A549 (cell line): Measurements from ENCODE around the gene PRCD. TPM values are rescaled to one million over a fixed set of nuclear protein-coding genes. Genes with fewer than 3 reads are reported as not detected.

Experiments used
- ATAC-seq, 2 experiments: fragments of 200-7000 bp in 1 of 2; fragments of >200 bp in 1 of 2; cut with Nextera tagmentation in 1 of 2; cut with Tn5 transposase in 1 of 2; 3 replicates each; pipeline versions ENCODE4 v1.8.0 to v1.9.1; 2018 to 2020; ENCODE audit warnings: mild to moderate bottlenecking in 1 of 2, moderate library complexity in 1 of 2
- CTCF ChIA-PET: fragments of 300-600 bp; sonication (Branson Sonifier 250); formaldehyde crosslinking; extraction: SDS; loops from one replicate; lab custom pipeline; 2021; ENCODE audit warnings: antibody characterized with exemption, inconsistent platforms; lab: Yijun Ruan, JAX
- POLR2A ChIA-PET: fragments of 350-600 bp; formaldehyde crosslinking; extraction: SDS; loops from one replicate; lab custom pipeline; 2021; ENCODE audit warnings: antibody characterized with exemption, inconsistent platforms; lab: Yijun Ruan, JAX
- DNase-seq, 2 experiments: peaks; one replicate each; pipeline versions ENCODE4 v3.0.0 to v3.0.0-alpha.2; 2011 to 2016; ENCODE audit warnings: low read depth in 1 of 2, low spot score in 1 of 2
- FAIRE-seq: peaks from 2 replicates; lab custom pipeline; 2011; peaks lifted over from hg19 to GRCh38; lab: Jason Lieb, UNC
- H3K27ac ChIP-seq, 2 experiments: fragments of >200 bp; sonication (Bioruptor Twin); formaldehyde crosslinking; 3 replicates each; pipeline ENCODE4 v1.5.1; 2016 to 2017
- H3K4me1 ChIP-seq: fragments of >200 bp; sonication (Bioruptor Twin); formaldehyde crosslinking; 3 replicates; pipeline ENCODE4 v1.6.1; 2016
- H3K4me2 ChIP-seq: fragments of >200 bp; sonication (Bioruptor Twin); formaldehyde crosslinking; 3 replicates; pipeline ENCODE4 v1.6.1; 2016
- H3K4me3 ChIP-seq: fragments of >200 bp; sonication (Bioruptor Twin); formaldehyde crosslinking; 3 replicates; pipeline ENCODE4 v1.5.1; 2016
- H3K9me3 ChIP-seq: fragments of >200 bp; sonication (Bioruptor Twin); formaldehyde crosslinking; 3 replicates; pipeline ENCODE4 v1.6.1; 2016
- BHLHE40 ChIP-seq: IDR thresholded peaks from 2 replicates; pipeline ENCODE4 v1.6.1; 2012; ENCODE audit warnings: low read depth, low read length, inconsistent platforms
- CBX2 ChIP-seq: fragments of 200-600 bp; sonication (generic); IDR thresholded peaks from 2 replicates; pipeline ENCODE4 v1.6.1; 2016; ENCODE audit warnings: low read depth, mild to moderate bottlenecking, borderline replicate concordance
- CBX8 ChIP-seq: fragments of 200-600 bp; sonication (generic); IDR thresholded peaks from 2 replicates; pipeline ENCODE4 v1.6.1; 2016
- CHD4 ChIP-seq: fragments of 200-600 bp; sonication (generic); IDR thresholded peaks from 2 replicates; pipeline ENCODE4 v1.6.1; 2016; ENCODE audit warnings: antibody characterized with exemption, mild to moderate bottlenecking, borderline replicate concordance
- EHMT2 ChIP-seq: fragments of 200-600 bp; sonication (generic); IDR thresholded peaks from 2 replicates; pipeline ENCODE4 v1.6.1; 2016; ENCODE audit warnings: antibody characterized with exemption, low read depth, mild to moderate bottlenecking, moderate library complexity
- EP300 ChIP-seq, 2 experiments: fragments of >200 bp; sonication (Bioruptor Twin); formaldehyde crosslinking; IDR thresholded peaks; 2 replicates in 1 of 2; 3 replicates in 1 of 2; pipeline ENCODE4 v1.6.1; 2016 to 2017
- ESRRA ChIP-seq: fragments of 150-350 bp; IDR thresholded peaks from 2 replicates; pipeline ENCODE4 v1.6.1; 2014; ENCODE audit warnings: mild to moderate bottlenecking, low read length, borderline replicate concordance
- FOSB ChIP-seq: fragments of 250-450 bp; sonication (Bioruptor Pico); IDR thresholded peaks from 2 replicates; pipeline ENCODE4 v1.5.0; 2020; ENCODE audit warnings: mild to moderate bottlenecking, moderate library complexity
- FOSL2 ChIP-seq, 2 experiments: fragments of 450-650 bp in 1 of 2; fragments of >200 bp in 1 of 2; sonication (Bioruptor Twin) in 1 of 2; formaldehyde crosslinking; IDR thresholded peaks; 2 replicates each; pipeline versions ENCODE4 v1.5.0 to v1.6.1; 2016 to 2020; ENCODE audit warnings: mild to moderate bottlenecking in 1 of 2, moderate library complexity in 1 of 2
- GATA3 ChIP-seq: IDR thresholded peaks from 2 replicates; pipeline ENCODE4 v1.6.1; 2012; ENCODE audit warnings: borderline replicate concordance
- HDAC2 ChIP-seq: fragments of 200-600 bp; sonication (generic); IDR thresholded peaks from 2 replicates; pipeline ENCODE4 v1.6.1; 2016
- HOXA7 ChIP-seq: fragments of 250-450 bp; sonication (Bioruptor Pico); IDR thresholded peaks from 2 replicates; pipeline ENCODE4 v1.5.0; 2020; ENCODE audit warnings: mild to moderate bottlenecking, moderate library complexity
- JUNB ChIP-seq: fragments of >200 bp; sonication (Bioruptor Twin); formaldehyde crosslinking; IDR thresholded peaks from 2 replicates; pipeline ENCODE4 v1.6.1; 2016
- KDM1A ChIP-seq: fragments of 200-600 bp; sonication (generic); IDR thresholded peaks from 2 replicates; pipeline ENCODE4 v1.6.1; 2016; ENCODE audit warnings: low read depth, mild to moderate bottlenecking
- KDM5A ChIP-seq: fragments of 200-600 bp; sonication (generic); IDR thresholded peaks from 2 replicates; pipeline ENCODE4 v1.6.1; 2016; ENCODE audit warnings: antibody characterized with exemption, mild to moderate bottlenecking
- MAFK ChIP-seq: fragments of 450-650 bp; IDR thresholded peaks from 2 replicates; pipeline ENCODE4 v1.6.1; 2014; ENCODE audit not compliant: partially characterized antibody
- MAZ ChIP-seq: fragments of 150-350 bp; IDR thresholded peaks from 2 replicates; pipeline ENCODE4 v1.6.1; 2014; ENCODE audit warnings: antibody characterized with exemption, low read depth, low read length, borderline replicate concordance
- MYC ChIP-seq: IDR thresholded peaks from 2 replicates; pipeline ENCODE4 v1.6.1; 2012; ENCODE audit warnings: mild to moderate bottlenecking, inconsistent platforms, low read length, improper control_type of control experiment, borderline replicate concordance
- NFE2L2 ChIP-seq: fragments of 150-350 bp; conservative IDR thresholded peaks from 2 replicates; pipeline ENCODE4 v1.6.1; 2014; ENCODE audit warnings: low read length
- NPAS2 ChIP-seq: fragments of 250-450 bp; sonication (Bioruptor Pico); IDR thresholded peaks from 2 replicates; pipeline ENCODE4 v1.8.0; 2022; ENCODE audit warnings: mild to moderate bottlenecking, moderate library complexity, borderline replicate concordance
- NR3C1 ChIP-seq: fragments of >200 bp; sonication (Bioruptor Twin); formaldehyde crosslinking; IDR thresholded peaks from 3 replicates; pipeline ENCODE4 v1.6.1; 2017
- PHF8 ChIP-seq: fragments of 200-600 bp; sonication (generic); IDR thresholded peaks from 2 replicates; pipeline ENCODE4 v1.6.1; 2016; ENCODE audit warnings: low read depth, mild to moderate bottlenecking, antibody characterized with exemption, moderate library complexity, borderline replicate concordance
- POLR2A ChIP-seq: IDR thresholded peaks from 2 replicates; pipeline ENCODE4 v1.6.1; 2012; ENCODE audit warnings: mild to moderate bottlenecking, low read length
- RFX5 ChIP-seq: fragments of 450-650 bp; IDR thresholded peaks from 2 replicates; pipeline ENCODE4 v1.7.1; 2014; ENCODE audit warnings: antibody characterized with exemption, mild to moderate bottlenecking, moderate library complexity
- RNF2 ChIP-seq: fragments of 200-600 bp; sonication (generic); IDR thresholded peaks from 2 replicates; pipeline ENCODE4 v1.6.1; 2016; ENCODE audit warnings: low read depth, mild to moderate bottlenecking, antibody characterized with exemption, moderate library complexity, borderline replicate concordance
- SMC3 ChIP-seq: fragments of >200 bp; sonication (Bioruptor Twin); formaldehyde crosslinking; IDR thresholded peaks from 3 replicates; pipeline ENCODE4 v1.6.1; 2018; ENCODE audit warnings: inconsistent platforms
- SREBF2 ChIP-seq: fragments of 450-650 bp; IDR thresholded peaks from 2 replicates; pipeline ENCODE4 v1.6.1; 2014; ENCODE audit warnings: mild to moderate bottlenecking, moderate library complexity
- TFCP2L1 ChIP-seq: fragments of 250-450 bp; sonication (Bioruptor Pico); IDR thresholded peaks from 2 replicates; pipeline ENCODE4 v1.5.0; 2021; ENCODE audit warnings: mild to moderate bottlenecking
- ZC3H11A ChIP-seq: fragments of 450-650 bp; IDR thresholded peaks from 2 replicates; pipeline ENCODE4 v1.6.1; 2014; ENCODE audit warnings: antibody characterized with exemption, mild to moderate bottlenecking
- WGBS: methylation state at CpG from one replicate; pipeline ENCODE4 v1.1.6; 2017; ENCODE audit errors: missing lambda C conversion rate; 5-methylcytosine and 5-hydroxymethylcytosine counted together
- polyA plus RNA-seq, 4 experiments: library from polyadenylated mRNA; depleted of rRNA in 3 of 4; stranded (reverse); fragments of >200 nt; fragmentation: RNase III in 1 of 4; extraction: RNeasy Plus Mini Kit Qiagen cat#74134 plus additional on column Dnase treatment in 1 of 4; gene quantifications; 2 replicates in 3 of 4; 3 replicates in 1 of 4; pipeline ENCODE4 v1.2.3, GENCODE V29; 2011 to 2017
- TF ChIP-seq, protein P1 (sequence below): fragments of >200 bp; sonication (Bioruptor Twin); formaldehyde crosslinking; IDR thresholded peaks from 2 replicates; pipeline ENCODE4 v1.6.1; 2016
- TF ChIP-seq, protein P2 (sequence below): fragments of 150-350 bp; IDR thresholded peaks from 2 replicates; pipeline ENCODE4 v1.6.1; 2014; ENCODE audit warnings: low read depth, mild to moderate bottlenecking, low read length
- TF ChIP-seq, protein P3 (sequence below): IDR thresholded peaks from 2 replicates; pipeline ENCODE4 v1.6.1; 2012; ENCODE audit warnings: low read depth, borderline replicate concordance
- TF ChIP-seq, protein P4 (sequence below): fragments of >200 bp; sonication (Bioruptor Twin); formaldehyde crosslinking; IDR thresholded peaks from 3 replicates; pipeline ENCODE4 v1.6.1; 2016

The PRCD gene
- polyA plus RNA-seq, 2 of the 4 experiments (the other 2 are of a cell fraction): not detected

DNA sequence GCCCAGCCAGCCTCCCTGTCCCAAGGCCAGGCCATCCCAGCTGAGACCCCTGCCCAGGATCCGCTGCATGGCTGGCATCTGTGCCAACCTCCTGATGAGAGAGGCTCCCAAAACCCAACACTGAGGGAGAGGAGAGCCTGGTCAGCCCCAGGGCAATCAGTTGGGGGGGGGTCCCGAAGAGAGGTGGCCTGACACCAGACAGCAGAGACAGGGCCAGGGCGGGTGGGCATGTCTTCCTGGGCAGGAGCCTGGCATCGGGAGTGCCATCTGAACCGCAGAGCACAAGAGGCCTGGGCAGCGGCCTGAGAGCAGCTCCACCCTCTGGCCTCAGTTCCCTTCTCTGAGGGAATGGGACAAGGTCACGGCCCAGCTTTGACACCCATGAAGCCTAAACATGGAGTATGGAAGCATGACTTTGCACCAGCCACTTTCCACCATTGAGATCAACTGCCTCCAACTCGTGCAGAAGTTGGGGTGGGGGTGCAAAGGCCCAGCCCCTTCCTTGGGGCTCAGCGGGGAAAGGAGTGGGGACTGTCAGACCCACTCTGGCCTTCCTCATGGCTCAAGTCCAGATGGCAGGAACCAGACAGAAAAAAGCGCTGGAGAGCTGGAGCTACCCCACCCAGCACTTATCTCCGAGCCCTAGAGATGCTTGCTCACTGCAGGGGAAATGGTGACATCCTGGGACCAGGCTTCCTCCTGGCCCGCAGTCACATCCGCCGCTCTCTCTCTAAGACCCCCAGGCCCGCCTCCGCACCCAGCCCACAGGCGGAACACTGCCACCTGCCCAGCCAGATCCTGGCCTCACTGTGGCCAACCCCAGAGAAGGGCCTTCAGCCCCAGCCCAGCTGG is 48.3 kb upstream of the PRCD start:
- ATAC-seq: no peak
- ChIA-PET POLR2A (no interaction called here), CTCF (interaction anchor here (0.9 to 64.5 kb wide), 8 partner anchors 7 to 225 kb away, joined by 3 to 1994 read pairs (median 6); partner anchors contain the start of genes AANAT and UBE2O)
- no peak overlapping the region for H3K4me3 ChIP-seq
- H3K4me1 ChIP-seq: peaks cover 19% of the 10 kb centered on the region
- FAIRE-seq: no peak
- H3K4me2 ChIP-seq: no peak overlapping the region
- WGBS: 90% methylated on average over 16 of the region's 17 CpGs
- TF ChIP-seq JUNB (no peak), MAFK (no peak), KDM1A (no peak), KDM5A (no peak), HDAC2 (no peak), SMC3 (no peak), SREBF2 (no peak), FOSB (no peak), FOSL2 (IDR thresholded peaks at IDR 0.05) (no peak), FOSL2 (CRISPR knock-in tag; IDR thresholded peaks at IDR 0.05) (no peak), NPAS2 (CRISPR knock-in tag) (no peak), CHD4 (no peak), NR3C1 (no peak), HOXA7 (no peak), POLR2A (no peak), BHLHE40 (no peak), NFE2L2 (no peak), ZC3H11A (no peak)
- TF ChIP-seq, protein P1, sequence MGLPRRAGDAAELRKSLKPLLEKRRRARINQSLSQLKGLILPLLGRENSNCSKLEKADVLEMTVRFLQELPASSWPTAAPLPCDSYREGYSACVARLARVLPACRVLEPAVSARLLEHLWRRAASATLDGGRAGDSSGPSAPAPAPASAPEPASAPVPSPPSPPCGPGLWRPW: no peak
- TF ChIP-seq, protein P2, sequence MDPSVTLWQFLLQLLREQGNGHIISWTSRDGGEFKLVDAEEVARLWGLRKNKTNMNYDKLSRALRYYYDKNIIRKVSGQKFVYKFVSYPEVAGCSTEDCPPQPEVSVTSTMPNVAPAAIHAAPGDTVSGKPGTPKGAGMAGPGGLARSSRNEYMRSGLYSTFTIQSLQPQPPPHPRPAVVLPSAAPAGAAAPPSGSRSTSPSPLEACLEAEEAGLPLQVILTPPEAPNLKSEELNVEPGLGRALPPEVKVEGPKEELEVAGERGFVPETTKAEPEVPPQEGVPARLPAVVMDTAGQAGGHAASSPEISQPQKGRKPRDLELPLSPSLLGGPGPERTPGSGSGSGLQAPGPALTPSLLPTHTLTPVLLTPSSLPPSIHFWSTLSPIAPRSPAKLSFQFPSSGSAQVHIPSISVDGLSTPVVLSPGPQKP: no peak
- peak overlapping the region in 1 of 2 experiments; percentile 16; a peak in 1 of 6 replicates for H3K27ac ChIP-seq
- no peak for DNase-seq
- H3K9me3 ChIP-seq: no peaks in the 10 kb centered on the region

DNA sequence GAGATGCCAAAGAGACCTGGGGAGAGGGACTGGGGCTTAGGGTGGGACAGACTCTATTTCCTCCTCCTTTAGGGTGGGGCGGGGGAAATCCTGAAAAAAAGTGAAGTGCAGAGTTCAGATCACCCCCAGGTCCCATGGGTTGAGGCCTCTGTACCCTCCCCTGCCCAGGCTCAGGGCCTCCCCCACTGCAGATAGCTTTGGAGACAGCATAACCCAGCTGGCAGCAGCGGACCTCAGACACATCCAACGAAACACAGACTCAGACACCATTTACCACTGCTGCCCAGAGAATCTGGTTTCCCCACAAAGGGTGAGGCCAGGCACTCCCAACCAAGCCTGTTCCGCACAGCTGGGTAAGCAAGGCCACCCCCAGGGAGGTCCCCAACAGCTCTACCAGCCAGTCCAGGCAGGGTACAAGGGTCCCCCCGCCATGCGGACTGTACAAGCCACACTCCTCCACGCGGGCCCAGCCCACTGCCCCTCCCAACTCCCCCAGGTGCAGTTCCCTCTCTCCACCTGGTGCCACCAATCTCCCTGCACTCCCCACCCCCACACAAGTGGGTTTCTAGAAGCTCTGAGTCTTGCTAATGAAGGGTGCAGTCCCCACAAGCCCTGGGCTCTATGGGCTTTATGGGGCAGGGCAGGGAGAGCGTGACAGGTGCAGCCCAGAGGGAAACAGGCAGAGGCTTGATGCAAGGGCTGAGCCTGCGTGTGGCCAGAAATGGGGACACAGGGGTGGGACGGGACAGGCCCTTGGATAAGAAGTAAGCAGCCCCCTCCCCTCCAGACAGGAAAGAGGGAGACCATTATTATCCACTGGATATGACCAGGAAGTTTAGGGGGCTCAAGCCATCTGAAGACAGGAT is 47.5 kb upstream of the PRCD start:
- POLR2A ChIA-PET: no interaction called here
- no peak overlapping the region for H3K4me2 ChIP-seq
- H3K4me1 ChIP-seq: peaks cover 22% of the 10 kb centered on the region

More for the DNA sequence above, 47.5 kb upstream of the PRCD start:
- DNase-seq (no peak), ATAC-seq (peak in 1 of 2 experiments; percentile 4; a peak in 2 of 6 replicates), FAIRE-seq (no peak)
- CTCF ChIA-PET: interaction anchor here (0.6 to 64.5 kb wide), 8 partner anchors 8 to 224 kb away, joined by 3 to 1994 read pairs (median 6); partner anchors contain the start of genes AANAT and UBE2O
- Histone ChIP-seq H3K27ac (peak overlapping the region in 1 of 2 experiments; percentile 9; a peak in 1 of 6 replicates), H3K4me3 (no peak overlapping the region), H3K9me3 (no peaks in the 10 kb centered on the region)
- TF ChIP-seq KDM1A: no peak
- TF ChIP-seq EP300 (IDR thresholded peaks at IDR 0.05): no peak
- TF ChIP-seq GATA3: no peak
- no peak for TF ChIP-seq RFX5
- TF ChIP-seq RNF2: no peak
- no peak for TF ChIP-seq MYC
- TF ChIP-seq EHMT2: no peak
- TF ChIP-seq CBX2: no peak
- TF ChIP-seq, protein P3, sequence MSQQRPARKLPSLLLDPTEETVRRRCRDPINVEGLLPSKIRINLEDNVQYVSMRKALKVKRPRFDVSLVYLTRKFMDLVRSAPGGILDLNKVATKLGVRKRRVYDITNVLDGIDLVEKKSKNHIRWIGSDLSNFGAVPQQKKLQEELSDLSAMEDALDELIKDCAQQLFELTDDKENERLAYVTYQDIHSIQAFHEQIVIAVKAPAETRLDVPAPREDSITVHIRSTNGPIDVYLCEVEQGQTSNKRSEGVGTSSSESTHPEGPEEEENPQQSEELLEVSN: no peak
- TF ChIP-seq SREBF2: no peak
- no peak for TF ChIP-seq MAZ
- TF ChIP-seq PHF8: no peak
- no peak for TF ChIP-seq BHLHE40
- TF ChIP-seq FOSB: no peak
- no peak for TF ChIP-seq CBX8
- TF ChIP-seq ESRRA: no peak
- no peak for TF ChIP-seq ZC3H11A
- no peak for TF ChIP-seq TFCP2L1 (CRISPR knock-in tag)
- no peak for TF ChIP-seq SMC3
- TF ChIP-seq, protein P4, sequence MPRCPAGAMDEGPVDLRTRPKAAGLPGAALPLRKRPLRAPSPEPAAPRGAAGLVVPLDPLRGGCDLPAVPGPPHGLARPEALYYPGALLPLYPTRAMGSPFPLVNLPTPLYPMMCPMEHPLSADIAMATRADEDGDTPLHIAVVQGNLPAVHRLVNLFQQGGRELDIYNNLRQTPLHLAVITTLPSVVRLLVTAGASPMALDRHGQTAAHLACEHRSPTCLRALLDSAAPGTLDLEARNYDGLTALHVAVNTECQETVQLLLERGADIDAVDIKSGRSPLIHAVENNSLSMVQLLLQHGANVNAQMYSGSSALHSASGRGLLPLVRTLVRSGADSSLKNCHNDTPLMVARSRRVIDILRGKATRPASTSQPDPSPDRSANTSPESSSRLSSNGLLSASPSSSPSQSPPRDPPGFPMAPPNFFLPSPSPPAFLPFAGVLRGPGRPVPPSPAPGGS: no peak
- 89% methylated on average over 11 of the region's 11 CpGs for WGBS
